GM10248 (cell line): ENCODE results near the gene EIF2A.

Source experiments
- CTCF ChIA-PET: fragments of 300-600 bp; sonication (Branson Sonifier 250); formaldehyde crosslinking; extraction: SDS; loops from one replicate; lab custom pipeline; 2021; ENCODE audit warnings: antibody characterized with exemption; lab: Yijun Ruan, JAX
- POLR2A ChIA-PET: fragments of 350-650 bp; sonication (Branson Sonifier 250); formaldehyde crosslinking; extraction: SDS; loops from one replicate; lab custom pipeline; 2020; ENCODE audit warnings: antibody characterized with exemption; lab: Yijun Ruan, JAX
- DNase-seq: peaks from one replicate; pipeline ENCODE4 v3.0.0; 2012; ENCODE audit errors: extremely low spot score
- CTCF ChIP-seq: IDR thresholded peaks from 2 replicates; pipeline ENCODE4 v1.5.1; 2012; ENCODE audit warnings: mild to moderate bottlenecking, low read depth; ENCODE audit errors: extremely low read depth, missing control alignments, control extremely low read depth

Gene EIF2A

GRCh38 chr3:150547045-150547741 is 606 bp downstream of the EIF2A start:
- no peak for DNase-seq
- ChIA-PET POLR2A (interaction anchor here (1.6 kb wide), 1 partner anchor 216 kb away, joined by 8 read pairs; the partner anchor contains the start of gene SIAH2), CTCF (interaction anchor here (1.0 to 1.6 kb wide), 4 partner anchors 10 to 212 kb away, joined by 3 read pairs; no protein-coding TSS in a partner anchor)
- no peak for TF ChIP-seq CTCF

- POLR2A ChIA-PET, result no interaction called here
- CTCF ChIA-PET, result no interaction called here
- DNase-seq, result no peak
- TF ChIP-seq CTCF, result no peak
Observed at GRCh38 chr3:150555859-150556436, 9.4 kb downstream of the EIF2A start.

- CTCF ChIA-PET, result interaction anchor here (1.1 kb wide), 1 partner anchor 9 kb away, joined by 3 read pairs; no protein-coding TSS in a partner anchor
- DNase-seq, result no peak
- POLR2A ChIA-PET, result no interaction called here
- no peak for TF ChIP-seq CTCF
Observed at GRCh38 chr3:150556792-150557191, 10.2 kb downstream of the EIF2A start.

- CTCF ChIA-PET, result interaction anchor here (0.8 to 1.1 kb wide), 2 partner anchors 10 to 16 kb away, joined by 3 read pairs; no protein-coding TSS in a partner anchor
- DNase-seq, result no peak
- POLR2A ChIA-PET, result no interaction called here
- no peak for TF ChIP-seq CTCF
Observed at GRCh38 chr3:150557725-150558124, 11.1 kb downstream of the EIF2A start.

- no peak for TF ChIP-seq CTCF
- DNase-seq, result no peak
- POLR2A ChIA-PET, result no interaction called here
- CTCF ChIA-PET, result interaction anchor here (1.6 to 1.8 kb wide), 2 partner anchors 13 to 14 kb away, joined by 3 to 8 read pairs; no protein-coding TSS in a partner anchor
Observed at GRCh38 chr3:150564243-150564642, 17.7 kb downstream of the EIF2A start.

GRCh38 chr3:150567328-150567727 is 20.7 kb downstream of the EIF2A start:
- ChIA-PET CTCF (interaction anchor here (0.7 to 2.5 kb wide), 4 partner anchors 9 to 26 kb away, joined by 3 to 6 read pairs (median 4); no protein-coding TSS in a partner anchor), POLR2A (no interaction called here)
- DNase-seq, result no peak
- TF ChIP-seq CTCF, result no peak
